ENCODE measurements around the gene CYBB. TPM values are rescaled to one million over a fixed set of nuclear protein-coding genes. Genes with fewer than 3 reads are reported as not detected.

Gene CYBB
- total RNA-seq, 1 donor from 2014 or later: 420 TPM

GRCh38 chrX:37752281-37752680 is 27.6 kb upstream of the CYBB start:
- intact Hi-C loops (cut with DNase I): no loop called here

GRCh38 chrX:37752936-37753335 is 26.9 kb upstream of the CYBB start:
- Histone ChIP-seq H3K36me3 (no peaks in the 10 kb centered on the region), H3K27ac (no peak overlapping the region), H3K9me3 (no peaks in the 10 kb centered on the region), H3K27me3 (ENCODE audit: low read depth) (no peaks in the 10 kb centered on the region), H3K4me3 (no peak overlapping the region), H3K4me1 (no peaks in the 10 kb centered on the region)
- TF ChIP-seq CTCF (IDR thresholded peaks at IDR 0.05): no peak
- DNase-seq (no peak), ATAC-seq (no peak)
- intact Hi-C loops (cut with DNase I): no loop called here

More at GRCh38 chrX:37752281-37752680, 27.6 kb upstream of the CYBB start:
- no peak for TF ChIP-seq CTCF (IDR thresholded peaks at IDR 0.05)
- Histone ChIP-seq H3K27me3 (ENCODE audit: low read depth) (no peaks in the 10 kb centered on the region), H3K36me3 (no peaks in the 10 kb centered on the region), H3K4me3 (no peak overlapping the region), H3K9me3 (no peaks in the 10 kb centered on the region), H3K4me1 (no peaks in the 10 kb centered on the region), H3K27ac (no peak overlapping the region)
- no peak for DNase-seq
- no peak for ATAC-seq

- Histone ChIP-seq H3K4me1 (no peaks in the 10 kb centered on the region), H3K27me3 (ENCODE audit: low read depth) (no peaks in the 10 kb centered on the region), H3K36me3 (no peaks in the 10 kb centered on the region), H3K9me3 (no peaks in the 10 kb centered on the region), H3K27ac (no peak overlapping the region), H3K4me3 (no peak overlapping the region)
- no peak for TF ChIP-seq CTCF (IDR thresholded peaks at IDR 0.05)
- DNase-seq (no peak), ATAC-seq (peak; percentile 54 to 65)
- intact Hi-C loops (cut with DNase I): no loop called here
These were observed 26.5 kb upstream of the CYBB start for GRCh38 chrX:37753384-37753783.

- no peaks in the 10 kb centered on the region for H3K27me3 ChIP-seq (ENCODE audit: low read depth)
- no peaks in the 10 kb centered on the region for H3K9me3 ChIP-seq
- DNase-seq (no peak), ATAC-seq (no peak)
- no peaks in the 10 kb centered on the region for H3K36me3 ChIP-seq
- no peak overlapping the region for H3K27ac ChIP-seq
- H3K4me1 ChIP-seq: no peaks in the 10 kb centered on the region
- intact Hi-C loops (cut with DNase I): no loop called here
- no peak for TF ChIP-seq CTCF (IDR thresholded peaks at IDR 0.05)
- H3K4me3 ChIP-seq: no peak overlapping the region
These were observed 25.3 kb upstream of the CYBB start for GRCh38 chrX:37754516-37754915.

GRCh38 chrX:37755025-37755424 is 24.8 kb upstream of the CYBB start:
- intact Hi-C loops (cut with DNase I): no loop called here
- no peak overlapping the region for H3K27ac ChIP-seq
- no peaks in the 10 kb centered on the region for H3K36me3 ChIP-seq
- no peaks in the 10 kb centered on the region for H3K9me3 ChIP-seq
- TF ChIP-seq CTCF (IDR thresholded peaks at IDR 0.05): no peak
- ATAC-seq: peak; percentile 71 to 86
- no peaks in the 10 kb centered on the region for H3K4me1 ChIP-seq
- DNase-seq: no peak
- no peak overlapping the region for H3K4me3 ChIP-seq
- no peaks in the 10 kb centered on the region for H3K27me3 ChIP-seq (ENCODE audit: low read depth)

GRCh38 chrX:37757082-37757481 is 22.8 kb upstream of the CYBB start:
- H3K9me3 ChIP-seq: no peaks in the 10 kb centered on the region
- H3K4me3 ChIP-seq: no peak overlapping the region
- no peak for DNase-seq
- H3K4me1 ChIP-seq: no peaks in the 10 kb centered on the region
- H3K36me3 ChIP-seq: no peaks in the 10 kb centered on the region
- intact Hi-C loops (cut with DNase I): no loop called here
- no peak for TF ChIP-seq CTCF (IDR thresholded peaks at IDR 0.05)
- no peak overlapping the region for H3K27ac ChIP-seq
- no peaks in the 10 kb centered on the region for H3K27me3 ChIP-seq (ENCODE audit: low read depth)
- ATAC-seq: no peak

All from lower lobe of right lung (tissue), 2 donors.